ENCODE results near the gene XKRX.

GRCh38 chrX:100871594-100872560 is 56.8 kb downstream of the XKRX start:
- TF ChIP-seq CTCF (IDR thresholded peaks at IDR 0.05) (no peak), POLR2A (IDR thresholded peaks at IDR 0.05) (no peak)

All from ovary (tissue), 3 donors.